Transverse colon (tissue), 4 donors: Measurements from ENCODE around the gene MCRS1. TPM values are rescaled to one million over a fixed set of nuclear protein-coding genes. Genes with fewer than 3 reads are reported as not detected.
"Not testable (repeated sequence)": the region's sequence is repeated elsewhere in the genome, so short reads cannot be mapped to it uniquely, and the experiment has no call there.

Source experiments
- DNase-seq: peaks from one replicate; pipeline ENCODE4 v3.0.0-alpha.2; 2019
- H3K27ac ChIP-seq, 4 donors: fragments of 200-600 bp; sonication (generic); 2 replicates each; pipeline ENCODE4 v1.5.1; 2016 to 2018; ENCODE audit warnings: inconsistent platforms in 4 of 4
- H3K27me3 ChIP-seq: fragments of 200-600 bp; sonication (generic); 2 replicates; pipeline ENCODE4 v1.5.1; 2017; ENCODE audit warnings: inconsistent platforms
- H3K36me3 ChIP-seq, 4 donors: fragments of 200-600 bp; sonication (generic); 2 replicates each; pipeline ENCODE4 v1.5.1; 2017 to 2019; ENCODE audit warnings: inconsistent platforms in 4 of 4
- H3K4me1 ChIP-seq, 4 donors: fragments of 200-600 bp; sonication (generic); 2 replicates each; pipeline ENCODE4 v1.5.1; 2017 to 2020; ENCODE audit warnings: inconsistent platforms in 4 of 4
- H3K4me3 ChIP-seq, 4 donors: fragments of 200-600 bp; sonication (generic); 1 replicate in 1 of 4; 2 replicates in 3 of 4; pipeline versions ENCODE4 v1.5.1 to v1.6.1; 2017 to 2019; ENCODE audit warnings: inconsistent platforms in 4 of 4
- H3K9me3 ChIP-seq, 2 donors: fragments of 200-600 bp; sonication (generic); 2 replicates each; pipeline ENCODE4 v1.5.1; 2017 to 2019; ENCODE audit warnings: inconsistent platforms in 2 of 2
- CTCF ChIP-seq, 5 experiments: fragments of 200-600 bp in 3 of 5; fragments of 450-650 bp in 2 of 5; sonication (generic) in 3 of 5; IDR thresholded peaks; 1 replicate in 2 of 5; 2 replicates in 3 of 5; pipeline ENCODE4 v1.5.1; 2016 to 2017; ENCODE audit warnings: antibody characterized with exemption in 5 of 5, inconsistent platforms in 3 of 5, mild to moderate bottlenecking in 2 of 5, moderate library complexity in 1 of 5
- EP300 ChIP-seq: sonication (generic); formaldehyde crosslinking; IDR thresholded peaks from one replicate; pipeline ENCODE4 v1.6.1; 2017; ENCODE audit warnings: antibody characterized with exemption, low read depth
- POLR2A ChIP-seq: fragments of 450-650 bp; IDR thresholded peaks from one replicate; pipeline ENCODE4 v1.6.1; 2016; ENCODE audit warnings: antibody characterized with exemption, mild to moderate bottlenecking, moderate library complexity
- POLR2AphosphoS5 ChIP-seq, 3 donors: sonication (generic); formaldehyde crosslinking; IDR thresholded peaks; one replicate each; pipeline ENCODE4 v1.6.1; 2016; ENCODE audit warnings: antibody characterized with exemption in 3 of 3
- WGBS, 2 donors: methylation state at CpG; one replicate each; pipeline ENCODE4 v1.1.5; 2018; ENCODE audit warnings: low coverage in 1 of 2; 5-methylcytosine and 5-hydroxymethylcytosine counted together
- in situ Hi-C, 4 donors: fragments of 200-750 bp; cut with MboI; loops; one replicate each; pipeline versions ENCODE4 v1.15.0 to v1.15.1; 2017; ENCODE audit warnings: low sequenced_read_pairs in 3 of 4, low pct_ligation_motif_present in 1 of 4, low pct_unique_long_range_greater_than_20kb in 1 of 4
- intact Hi-C: fragments of 100-400 bp; cut with DNase I; formaldehyde crosslinking; loops from one replicate; pipeline ENCODE4 v1.15.1; 2023; ENCODE audit warnings: low total_unique reads
- total RNA-seq, 4 donors: library from RNA; depleted of rRNA; stranded (reverse); fragments of >200 nt; gene quantifications; one replicate each; pipeline ENCODE4 v1.1.0, GENCODE V29; 2016

Gene MCRS1
- total RNA-seq, 4 donors from 2014 or later: 57.8 to 120 (median 78.4) TPM

GRCh38 chr12:49612210-49612609 lies 44.3 kb upstream of the MCRS1 start:
- Histone ChIP-seq H3K4me1 (no peaks in the 10 kb centered on the region), H3K9me3 (no peaks in the 10 kb centered on the region), H3K36me3 (no peaks in the 10 kb centered on the region), H3K27ac (no peak overlapping the region), H3K27me3 (peaks cover 13% of the 10 kb centered on the region), H3K4me3 (no peak overlapping the region)
- intact Hi-C loops: no loop called here
- TF ChIP-seq EP300 (no peak), POLR2A (no peak), CTCF (IDR thresholded peaks at IDR 0.05) (no peak), POLR2AphosphoS5 (IDR thresholded peaks at IDR 0.05) (no peak)
- DNase-seq: no peak
- in situ Hi-C loops: no loop called here

DNA sequence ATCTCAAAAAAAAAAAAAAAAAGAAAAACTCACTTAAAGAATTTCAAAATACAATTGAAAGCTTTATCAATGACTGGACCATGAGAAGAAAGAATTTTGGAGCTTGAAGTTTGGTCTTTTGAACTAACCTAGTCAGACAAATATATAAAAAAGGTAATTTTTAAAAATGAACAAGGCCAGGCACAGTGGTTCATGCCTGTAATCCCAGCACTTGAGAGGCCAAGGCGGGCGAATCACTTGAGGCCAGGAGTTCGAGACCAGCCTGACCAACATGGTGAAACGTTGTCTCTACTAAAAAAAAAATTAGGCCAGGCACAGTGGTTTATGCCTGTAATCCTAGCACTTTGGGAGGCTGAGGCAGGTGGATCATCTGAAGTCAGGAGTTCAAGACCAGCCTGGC lies 42.8 kb upstream of the MCRS1 start:
- H3K9me3 ChIP-seq, H3K36me3 ChIP-seq, H3K4me3 ChIP-seq, in situ Hi-C loops, H3K27ac ChIP-seq, H3K4me1 ChIP-seq, H3K27me3 ChIP-seq, DNase-seq, intact Hi-C loops: not testable (repeated sequence)
- WGBS, 2 donors: 89 to 92% methylated on average over 4 of the region's 4 CpGs

GRCh38 chr12:49609875-49610154 lies 41.9 kb upstream of the MCRS1 start:
- DNase-seq: no peak
- H3K27ac ChIP-seq: no peak overlapping the region
- in situ Hi-C loops: no loop called here
- intact Hi-C loops: no loop called here
- no peak overlapping the region for H3K4me3 ChIP-seq
- no peaks in the 10 kb centered on the region for H3K4me1 ChIP-seq
- H3K27me3 ChIP-seq: peaks cover 3% of the 10 kb centered on the region
- no peak for TF ChIP-seq CTCF (IDR thresholded peaks at IDR 0.05)
- no peak for TF ChIP-seq EP300
- no peak for TF ChIP-seq POLR2A
- no peak for TF ChIP-seq POLR2AphosphoS5 (IDR thresholded peaks at IDR 0.05)
- H3K36me3 ChIP-seq: no peaks in the 10 kb centered on the region
- no peaks in the 10 kb centered on the region for H3K9me3 ChIP-seq
- 100% methylated on average over 1 of the region's 1 CpG; no CpG with 5 or more reads in 1 of the 2 donors for WGBS, 2 donors

- 100% methylated on average over 2 of the region's 2 CpGs; no CpG with 5 or more reads in 1 of the 2 donors for WGBS, 2 donors
- intact Hi-C loops (no loop called here), in situ Hi-C loops (no loop called here)
- no peaks in the 10 kb centered on the region for H3K36me3 ChIP-seq
- no peaks in the 10 kb centered on the region for H3K4me1 ChIP-seq
- no peak overlapping the region for H3K27ac ChIP-seq
- DNase-seq: no peak
- no peaks in the 10 kb centered on the region for H3K9me3 ChIP-seq
- H3K27me3 ChIP-seq: peaks cover 3% of the 10 kb centered on the region
- H3K4me3 ChIP-seq: no peak overlapping the region
- TF ChIP-seq POLR2A: no peak
- TF ChIP-seq POLR2AphosphoS5 (IDR thresholded peaks at IDR 0.05): no peak
- no peak for TF ChIP-seq CTCF (IDR thresholded peaks at IDR 0.05)
- no peak for TF ChIP-seq EP300
These were observed 41.3 kb upstream of the MCRS1 start for GRCh38 chr12:49609059-49609874.

DNA sequence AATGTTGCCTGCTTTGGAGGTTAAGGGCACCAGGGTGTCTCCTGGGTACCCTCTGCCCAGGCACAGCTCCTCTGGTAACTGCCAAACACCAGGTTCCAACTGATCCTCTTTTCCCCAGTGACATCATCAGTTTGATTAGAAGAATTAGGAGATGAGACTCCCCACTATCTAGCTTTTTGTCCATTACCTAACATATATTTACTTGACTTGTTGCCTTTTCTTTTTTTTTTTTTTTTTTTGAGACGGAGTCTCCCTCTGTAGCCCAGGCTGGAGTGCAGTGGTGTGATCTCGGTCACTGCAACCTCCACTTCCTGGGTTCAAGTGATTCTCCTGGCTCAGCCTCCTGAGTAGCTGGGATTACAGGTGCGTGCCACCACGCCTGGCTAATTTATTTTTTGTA lies 37.6 kb upstream of the MCRS1 start, which contains the start of gene FAM186B:
Gene FAM186B (minus strand): TSS at position 101 of the 400 bp plus-strand sequence. CDS start 162 bp downstream, outside the sequence.
- H3K4me1 ChIP-seq, in situ Hi-C loops, intact Hi-C loops, H3K9me3 ChIP-seq, H3K27ac ChIP-seq, H3K4me3 ChIP-seq, H3K27me3 ChIP-seq, DNase-seq, H3K36me3 ChIP-seq: not testable (repeated sequence)
- WGBS, 2 donors: 98% methylated on average over 4 of the region's 4 CpGs; no CpG with 5 or more reads in 1 of the 2 donors
